ENCODE data around the gene AUTS2.

The AUTS2 gene

DNA sequence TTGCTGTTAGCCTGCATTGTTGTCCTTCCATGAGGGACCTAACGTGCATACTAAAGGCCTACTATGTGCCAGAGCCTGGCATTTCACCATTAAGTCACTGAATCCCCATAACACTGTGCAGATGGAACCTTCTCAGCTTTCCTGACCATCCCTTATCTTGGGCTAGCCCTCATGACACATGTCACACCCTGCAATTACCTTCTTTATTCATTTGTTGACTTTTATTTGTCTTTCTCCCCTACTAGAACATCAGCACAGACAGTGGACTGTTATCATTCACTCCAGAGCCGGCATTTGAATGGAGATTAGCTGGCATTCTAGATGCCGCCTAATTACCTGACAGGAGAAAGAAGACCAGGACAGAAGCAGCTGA lies 1062.5 kb downstream of the AUTS2 start:
- no peak for DNase-seq

DNA sequence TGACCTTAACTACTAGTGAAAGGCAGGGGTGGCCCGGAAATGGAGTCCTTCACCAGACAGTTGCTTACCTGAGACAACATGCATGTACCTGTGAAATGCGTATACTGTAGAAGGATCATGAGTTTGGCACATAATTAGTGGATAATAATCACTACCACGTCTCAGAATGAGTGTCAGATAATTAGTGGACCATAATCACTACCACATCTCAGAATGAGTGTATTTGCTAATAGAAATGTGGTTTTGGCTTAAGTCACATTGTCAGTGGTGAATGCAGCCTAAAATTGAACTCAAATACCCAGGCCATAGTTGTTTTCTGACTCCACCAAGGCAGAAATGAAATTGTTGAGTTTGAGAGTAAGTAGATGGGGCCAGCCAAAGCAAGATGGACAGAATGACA lies 1065.4 kb downstream of the AUTS2 start:
- no peak for DNase-seq

DNA sequence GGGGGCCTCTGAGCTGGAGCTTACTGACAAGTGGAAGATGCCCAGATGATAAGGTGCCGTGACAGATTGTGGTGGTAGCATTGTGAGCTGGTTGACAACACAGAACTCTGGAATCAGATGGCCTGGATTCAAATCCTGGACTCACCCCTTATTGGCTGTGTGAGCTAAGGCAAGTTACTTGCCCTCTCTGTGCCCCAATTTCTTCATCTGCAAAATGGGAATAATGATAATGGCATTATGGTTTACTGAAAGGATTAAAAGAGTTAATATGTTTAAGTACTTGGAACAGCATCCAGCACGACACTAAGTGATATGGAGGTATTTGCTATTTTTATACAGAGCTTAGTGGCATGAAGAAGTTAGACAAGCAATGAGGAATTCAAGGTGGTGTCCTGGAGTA lies 1067.7 kb downstream of the AUTS2 start:
- DNase-seq = no peak

DNA sequence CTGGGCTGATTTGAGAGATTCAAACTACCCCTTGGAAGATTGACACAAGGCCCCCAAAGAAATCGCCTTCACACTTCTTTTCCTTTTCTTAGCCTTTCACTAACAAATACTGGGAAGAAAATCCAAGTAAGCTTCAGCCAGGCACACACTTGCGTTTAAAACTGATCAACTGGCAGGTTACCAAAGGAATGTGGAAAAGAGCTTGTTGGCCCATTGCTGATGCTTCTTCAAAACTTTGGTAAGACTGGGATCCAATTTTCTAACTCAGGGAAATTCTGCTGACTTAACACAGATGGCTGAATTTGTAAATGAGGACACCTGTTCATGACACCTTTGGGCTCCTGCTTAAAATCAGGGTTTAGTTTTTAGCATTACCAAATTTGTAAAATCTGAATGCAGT lies 1069.1 kb downstream of the AUTS2 start:
- DNase-seq = no peak

DNA sequence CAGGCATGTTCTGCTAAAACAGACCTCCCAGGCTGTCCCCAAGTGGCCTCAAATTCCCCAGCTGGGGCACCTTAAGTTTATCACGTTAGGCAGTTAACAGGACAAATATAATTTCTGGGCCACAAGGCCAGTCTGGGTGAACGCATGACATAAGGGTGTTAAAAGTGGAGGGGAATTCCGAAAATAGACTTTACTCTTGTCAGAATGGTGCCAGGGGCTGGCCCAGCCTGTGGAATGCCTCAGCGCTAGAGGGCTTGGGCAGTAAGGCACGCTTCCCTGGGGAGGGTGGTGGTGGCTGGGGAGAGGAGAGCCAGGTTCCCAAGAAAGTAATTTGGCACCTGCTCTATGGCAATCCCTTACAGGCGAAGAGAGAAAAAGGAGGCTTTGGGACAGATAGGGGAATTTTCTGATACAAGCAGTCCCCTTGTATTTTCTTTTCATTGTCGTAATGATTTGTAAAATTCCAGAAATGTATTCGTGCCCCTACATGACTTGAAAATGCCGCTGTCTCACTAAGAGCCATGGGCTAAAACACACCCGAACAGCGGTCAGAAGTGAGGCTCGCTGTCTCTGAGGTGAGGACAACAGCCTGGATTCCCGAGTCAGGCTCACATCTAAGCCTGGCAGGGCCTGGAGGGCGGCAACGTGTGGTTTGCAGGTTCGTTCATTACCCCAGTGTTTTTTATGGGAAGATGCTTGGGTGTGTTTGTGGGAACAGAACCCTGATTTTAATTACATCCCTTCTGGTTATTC lies 1070.5 kb downstream of the AUTS2 start:
- no peak for DNase-seq

DNA sequence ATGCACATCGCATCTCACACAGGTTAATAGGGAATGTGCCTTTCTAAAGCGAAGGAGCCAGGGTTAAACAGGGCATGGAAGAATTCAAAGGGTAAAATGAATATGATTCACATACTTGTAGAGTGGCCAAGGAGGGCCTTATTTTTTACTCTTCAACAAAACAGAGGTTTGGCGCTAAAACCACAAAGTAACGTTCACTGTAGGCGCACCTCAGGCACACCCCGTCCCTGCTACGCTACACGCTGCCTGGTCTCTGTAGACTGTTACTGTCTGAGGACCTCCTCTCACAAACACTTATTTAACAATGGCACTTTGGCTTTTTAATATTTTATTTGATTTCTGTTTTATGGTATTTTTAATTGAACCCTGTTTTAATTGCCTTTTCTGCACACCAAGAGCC lies 1071.6 kb downstream of the AUTS2 start:
- DNase-seq = no peak

DNA sequence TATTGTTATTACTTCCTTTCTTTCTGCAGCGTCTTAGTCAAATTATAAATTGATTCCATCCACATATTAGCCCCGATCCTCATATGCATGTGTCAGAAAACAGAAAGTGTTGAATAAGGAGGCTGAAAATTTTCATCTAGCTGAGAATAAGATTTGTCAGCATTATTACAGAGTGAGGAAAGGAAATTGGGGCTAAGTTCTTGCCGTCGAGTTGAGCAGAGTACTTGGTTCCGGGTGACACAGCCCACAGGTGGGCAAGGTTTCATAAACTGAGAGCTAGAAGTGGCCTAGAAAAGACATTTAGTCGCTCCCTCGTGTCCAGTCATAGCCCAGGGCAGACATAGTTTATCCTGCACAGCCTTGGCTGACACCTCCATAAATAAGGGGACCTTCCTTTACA lies 1072.0 kb downstream of the AUTS2 start:
- no peak for DNase-seq

DNA sequence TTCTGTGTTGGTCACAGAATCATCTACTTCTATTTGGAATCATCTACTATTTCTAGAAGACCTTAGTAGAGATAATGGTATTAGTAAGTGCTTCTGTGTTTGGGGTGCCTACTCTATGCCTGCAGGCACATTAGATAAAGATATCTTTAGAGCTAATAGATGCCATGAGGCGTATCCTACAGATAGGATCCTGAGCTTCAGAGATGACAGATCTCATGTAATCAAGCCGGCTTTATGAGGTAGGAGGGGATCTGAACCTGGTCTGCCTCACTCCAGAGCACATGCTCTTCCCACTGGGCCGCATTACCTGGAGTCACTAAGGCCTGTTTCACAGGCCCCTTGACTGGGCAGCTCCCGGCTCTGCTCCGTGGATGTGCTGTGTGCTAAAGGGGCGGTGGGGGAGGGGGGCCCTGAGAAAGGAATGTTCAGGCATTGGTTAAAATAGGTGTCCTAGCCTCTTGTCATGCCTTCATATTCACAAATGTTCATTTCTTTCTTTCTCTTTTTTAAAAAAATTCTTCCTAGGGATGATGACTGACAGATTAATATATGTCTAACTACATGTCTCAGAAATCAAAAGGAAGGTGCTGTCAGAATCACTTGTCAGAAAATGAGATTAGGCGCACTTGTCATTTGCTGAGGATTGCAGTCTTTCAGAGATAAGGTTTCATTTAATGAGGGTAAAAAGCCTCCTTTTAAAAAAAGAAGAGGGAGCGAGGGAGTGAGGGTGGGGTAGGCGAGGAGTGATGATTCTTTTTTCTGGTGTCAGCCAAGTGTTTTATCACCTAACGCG lies 1075.7 kb downstream of the AUTS2 start:
- DNase-seq = no peak

DNA sequence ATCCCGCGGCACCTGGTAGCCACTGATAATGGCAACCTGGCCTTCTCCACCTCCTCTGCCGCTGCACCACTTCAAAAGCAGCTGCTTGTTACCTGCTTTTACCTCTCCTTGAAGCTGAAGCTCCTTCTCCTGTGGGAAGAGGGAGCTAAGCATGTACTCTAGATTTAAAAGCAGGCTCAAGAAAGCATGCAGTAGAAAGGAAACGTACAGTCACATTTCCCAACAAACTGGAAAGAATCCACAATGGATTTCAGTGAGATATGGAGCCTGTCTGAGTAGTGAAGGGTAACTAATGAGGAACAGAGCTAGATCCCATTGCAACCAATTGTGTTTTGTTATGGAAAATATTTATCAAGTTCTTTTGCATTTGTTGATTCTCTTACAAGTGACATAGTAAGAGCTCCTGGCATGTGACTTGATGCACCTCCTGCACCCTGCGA lies 1076.3 kb downstream of the AUTS2 start:
- no peak for DNase-seq

DNA sequence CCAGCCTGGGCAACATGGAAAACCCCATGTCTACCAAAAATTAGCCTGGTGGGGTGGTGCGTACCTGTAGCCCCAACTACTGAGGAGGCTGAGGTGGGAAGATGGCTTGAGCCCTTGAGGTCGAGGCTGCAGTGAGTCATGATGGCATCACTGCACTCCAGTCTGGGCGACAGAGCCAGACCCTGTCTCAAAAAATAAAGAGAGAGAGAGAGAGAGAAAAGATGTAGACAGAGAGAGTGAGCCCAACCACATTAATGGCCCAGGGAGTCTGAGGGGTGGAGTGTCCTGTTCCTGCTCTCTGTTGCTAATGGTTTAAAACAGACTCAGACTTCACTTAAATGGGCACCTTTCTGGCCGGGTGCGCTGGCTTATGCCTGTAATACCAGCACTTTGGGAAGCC lies 1078.0 kb downstream of the AUTS2 start:
- DNase-seq = no peak

DNA sequence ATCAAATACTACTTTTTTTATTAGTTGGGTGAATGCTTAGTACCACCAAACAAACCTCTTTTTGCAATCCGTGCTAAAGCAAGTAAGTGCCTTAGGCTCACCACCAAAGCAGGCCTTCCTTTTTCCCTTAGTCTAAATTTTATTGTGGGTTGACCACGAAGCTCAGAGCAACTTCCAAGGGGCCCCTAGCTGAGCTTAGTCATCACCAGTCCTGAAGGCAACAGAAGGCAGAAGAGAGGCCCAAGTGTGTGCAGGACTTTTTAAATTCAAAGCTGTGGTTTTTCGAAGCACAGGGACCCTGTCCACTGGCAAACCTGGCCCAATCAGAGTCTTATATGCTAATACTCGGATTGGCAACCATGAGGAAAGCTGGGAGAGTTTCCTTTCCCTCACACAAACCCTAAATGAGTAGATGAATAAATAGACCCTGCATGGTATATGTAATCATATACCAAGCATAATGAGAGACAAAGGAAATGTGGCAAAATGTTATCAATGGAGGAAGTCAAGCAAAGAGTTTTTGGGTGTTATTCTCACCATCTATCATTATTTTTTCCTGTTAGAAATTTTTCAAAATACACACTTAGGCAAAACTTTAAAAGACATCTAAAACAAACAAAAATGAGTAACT lies 1080.5 kb downstream of the AUTS2 start:
- DNase-seq = no peak

DNA sequence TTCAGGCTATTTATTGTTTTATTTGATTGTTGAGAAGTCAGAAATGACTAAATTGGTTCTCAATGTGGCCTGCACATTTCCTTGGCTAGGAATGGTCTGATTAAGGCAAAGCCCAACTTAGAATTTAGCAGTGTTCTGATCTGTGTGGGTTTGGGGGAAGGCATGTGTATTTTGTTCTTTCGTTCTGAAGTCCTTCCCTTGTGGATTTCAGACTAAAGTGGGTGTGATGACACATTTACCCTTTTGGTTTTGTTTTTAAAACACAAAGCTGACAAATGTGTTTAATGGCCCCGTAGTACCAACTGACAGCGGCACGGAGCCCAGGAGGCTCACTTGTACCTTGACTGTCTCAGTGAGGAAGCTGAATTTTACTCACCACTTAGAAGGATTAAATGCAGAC lies 1081.4 kb downstream of the AUTS2 start:
- no peak for DNase-seq

DNA sequence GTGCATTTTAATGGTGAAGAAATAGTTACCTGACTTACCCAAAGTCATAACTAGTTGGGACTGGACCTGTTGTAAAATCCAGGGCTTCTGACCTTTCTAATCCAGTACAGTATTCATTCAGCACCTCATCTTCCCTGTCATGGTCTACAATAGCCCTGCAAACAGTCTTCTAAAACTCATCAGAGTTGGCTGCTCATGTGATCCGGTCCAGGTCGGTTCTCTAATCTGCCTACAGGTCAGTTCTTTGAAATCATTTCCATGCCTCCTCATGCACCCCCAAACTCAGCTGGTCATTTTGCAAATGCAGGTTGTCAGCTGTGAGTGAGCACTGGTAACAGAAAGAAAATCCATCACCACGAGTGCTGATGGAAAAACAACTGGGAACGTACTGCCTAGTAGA lies 1082.0 kb downstream of the AUTS2 start:
- DNase-seq = no peak

DNA sequence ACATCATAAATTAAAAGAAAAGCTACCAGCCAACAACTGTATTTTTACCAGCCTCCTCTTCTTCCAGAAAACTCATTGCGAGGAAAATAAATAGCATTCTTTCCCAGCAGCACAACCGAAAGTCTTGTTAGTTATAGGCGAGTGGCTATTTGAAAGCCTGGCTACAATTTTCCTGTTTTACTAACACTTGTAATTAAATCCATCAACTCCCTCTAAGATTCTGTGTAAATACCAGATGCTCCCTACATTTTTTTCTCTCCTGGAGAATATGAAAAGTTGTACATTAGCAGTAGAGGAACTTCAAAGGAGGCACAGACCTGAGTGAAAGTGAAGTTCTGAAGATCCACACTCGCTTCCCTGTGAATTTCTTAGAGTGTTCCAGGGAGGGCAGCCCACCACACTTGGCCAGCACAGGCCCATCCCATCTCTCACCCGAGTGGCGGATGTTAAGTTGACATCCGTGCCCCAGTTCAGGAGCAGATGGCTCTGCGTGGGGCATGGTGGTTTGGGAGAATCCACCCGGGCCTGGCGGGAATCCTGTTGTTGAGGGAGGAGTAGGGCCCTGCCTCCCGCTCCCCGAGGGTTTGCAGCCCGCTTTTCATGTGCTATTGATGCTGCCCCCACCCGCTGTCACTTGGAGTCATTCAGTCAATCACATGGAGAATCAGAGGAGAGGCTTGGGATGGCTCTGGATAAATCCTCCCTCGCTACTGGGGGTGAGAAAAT lies 1082.6 kb downstream of the AUTS2 start:
- DNase-seq = no peak

DNA sequence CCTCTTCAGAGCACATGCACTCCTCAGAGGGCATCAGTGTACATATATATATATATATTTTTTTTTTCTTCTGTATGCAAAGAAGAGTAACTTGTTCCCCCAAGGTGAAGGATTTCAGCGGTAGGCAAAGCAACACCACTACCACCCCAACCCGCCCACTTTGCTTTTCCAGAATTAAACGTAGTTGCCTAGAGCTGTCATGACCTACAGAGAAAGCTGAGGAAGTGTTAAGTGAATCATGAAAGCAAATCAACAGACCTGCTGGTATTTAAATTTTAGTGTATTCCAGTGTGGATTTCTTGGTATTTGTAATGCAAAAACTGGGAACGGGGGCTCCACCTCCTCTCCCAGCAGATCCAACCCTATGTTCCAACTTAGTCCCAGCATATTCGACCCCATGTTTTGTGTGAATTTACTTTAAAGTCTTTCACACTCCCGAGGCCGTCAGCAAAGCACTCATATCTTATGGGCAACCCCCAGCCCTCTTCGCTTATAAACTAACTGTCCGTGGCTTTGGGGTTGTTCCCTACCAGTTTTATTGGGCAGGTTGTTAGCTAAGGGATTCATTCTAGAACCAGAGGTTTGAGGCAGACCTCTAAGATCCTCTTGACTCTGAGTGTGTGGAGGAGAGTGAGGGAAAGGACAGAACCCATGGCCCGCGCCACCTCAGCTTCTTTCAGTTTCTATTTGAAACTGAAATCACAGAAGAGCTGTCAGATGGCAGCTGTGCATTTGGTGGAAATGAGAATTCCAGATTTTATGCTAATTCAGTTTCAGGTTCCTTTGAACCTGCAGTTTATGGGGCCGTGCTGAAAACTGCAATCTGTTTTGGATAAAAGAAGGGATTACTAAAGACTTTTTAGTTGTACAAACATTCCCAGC lies 1083.4 kb downstream of the AUTS2 start:
- DNase-seq = no peak

DNA sequence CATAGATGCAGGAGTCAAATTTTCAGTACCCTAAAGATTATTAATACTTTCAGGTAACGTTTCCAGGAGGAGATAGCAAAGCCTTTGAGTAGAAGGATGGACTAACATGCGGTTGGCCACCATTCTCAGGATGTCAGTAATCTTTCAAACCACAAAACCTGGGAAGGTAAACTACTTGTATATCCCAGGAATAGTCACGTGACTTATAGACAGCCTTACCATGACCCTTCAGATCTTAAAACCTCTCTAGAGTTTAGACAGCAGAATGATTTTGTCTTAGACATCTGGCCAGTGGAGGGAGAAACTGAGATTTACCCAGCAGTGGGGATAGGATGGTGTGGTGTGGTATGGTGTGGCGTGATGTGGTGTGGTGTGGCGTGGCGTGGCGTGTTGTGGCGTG lies 1085.9 kb downstream of the AUTS2 start:
- DNase-seq = no peak

DNA sequence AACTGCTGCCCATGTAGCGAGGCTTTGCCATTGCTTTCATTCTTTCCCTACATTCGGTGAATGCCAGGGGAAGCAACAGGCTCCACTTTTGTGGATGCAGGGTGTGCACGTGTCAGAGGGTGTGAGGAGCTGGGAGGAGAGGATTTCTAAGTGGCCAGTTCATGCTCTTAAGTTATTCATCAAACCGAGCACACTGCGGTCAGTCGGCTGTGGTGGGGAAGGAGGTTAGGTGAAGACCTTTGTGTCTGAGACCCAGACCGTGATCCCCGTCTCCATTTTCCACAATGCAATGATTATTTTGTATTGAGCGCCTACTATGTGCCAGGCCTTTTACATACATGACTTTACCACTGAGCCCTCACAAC lies 1095.0 kb downstream of the AUTS2 start:
- DNase-seq = no peak

DNA sequence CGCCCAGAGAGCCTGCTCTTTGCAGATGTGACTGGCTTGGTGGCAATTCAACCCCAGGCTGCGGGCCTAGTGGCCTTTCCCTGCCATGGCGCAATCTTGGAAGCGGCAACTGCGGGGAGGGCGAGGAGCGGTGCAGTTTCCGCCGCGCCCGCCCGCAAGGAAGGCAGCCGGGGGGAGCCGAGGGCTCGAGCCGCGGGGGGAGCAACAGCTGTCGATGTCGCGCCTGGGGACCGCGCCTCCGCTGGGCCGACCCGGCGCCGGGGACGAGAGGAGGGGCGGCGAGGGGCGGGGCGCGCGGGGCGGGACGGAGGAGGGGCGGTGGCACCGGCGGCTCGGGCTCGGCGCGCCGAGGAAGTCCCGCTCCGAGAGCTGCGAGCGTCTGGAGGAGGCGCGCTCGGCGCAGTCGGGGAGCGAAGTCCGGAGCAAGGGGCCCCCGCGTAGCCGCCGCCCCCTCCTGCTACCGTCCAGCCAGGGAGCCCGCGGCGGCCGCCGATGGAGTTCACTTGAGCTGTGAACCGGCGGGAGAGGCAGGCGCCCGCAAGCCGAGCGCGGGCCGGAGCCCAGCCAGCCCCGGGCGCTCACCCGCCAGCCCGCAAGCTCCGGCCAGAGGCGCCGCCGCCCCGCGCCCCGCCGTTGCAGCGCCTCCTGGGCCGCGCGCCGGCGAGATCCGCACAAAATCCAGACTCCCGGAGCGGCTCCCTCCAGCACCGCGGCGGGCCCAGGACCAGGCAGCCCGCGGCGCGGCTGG lies 1095.6 kb downstream of the AUTS2 start:
- DNase-seq = peak; percentile 81

DNA sequence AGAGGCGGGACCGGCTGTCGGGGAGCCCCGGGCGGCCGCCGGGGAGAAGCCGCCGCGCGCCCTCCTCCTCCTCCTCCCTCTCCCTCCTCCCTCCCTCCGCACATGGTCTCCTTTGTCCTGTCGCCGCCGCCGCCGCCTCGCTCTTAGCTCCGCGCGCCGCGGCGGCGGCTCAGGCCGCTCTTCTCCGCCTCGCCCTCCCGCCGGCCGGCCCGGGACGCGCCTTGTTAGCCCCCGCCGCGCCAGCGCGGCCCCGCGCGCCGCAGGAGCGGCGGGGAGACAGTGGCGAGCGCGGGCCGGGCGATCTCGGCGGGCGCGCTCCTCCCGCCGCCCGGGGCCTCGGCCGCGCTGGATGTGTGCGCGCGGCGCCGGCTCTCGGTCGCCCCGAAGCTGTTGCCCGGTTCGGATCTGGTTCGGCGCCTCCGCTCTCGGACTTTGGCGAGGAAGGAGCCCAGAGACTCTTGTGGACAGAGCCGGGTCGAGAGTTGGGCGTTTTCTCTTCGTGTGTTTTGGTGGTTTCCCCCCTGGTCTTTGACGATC lies 1096.2 kb downstream of the AUTS2 start:
- no peak for DNase-seq

DNA sequence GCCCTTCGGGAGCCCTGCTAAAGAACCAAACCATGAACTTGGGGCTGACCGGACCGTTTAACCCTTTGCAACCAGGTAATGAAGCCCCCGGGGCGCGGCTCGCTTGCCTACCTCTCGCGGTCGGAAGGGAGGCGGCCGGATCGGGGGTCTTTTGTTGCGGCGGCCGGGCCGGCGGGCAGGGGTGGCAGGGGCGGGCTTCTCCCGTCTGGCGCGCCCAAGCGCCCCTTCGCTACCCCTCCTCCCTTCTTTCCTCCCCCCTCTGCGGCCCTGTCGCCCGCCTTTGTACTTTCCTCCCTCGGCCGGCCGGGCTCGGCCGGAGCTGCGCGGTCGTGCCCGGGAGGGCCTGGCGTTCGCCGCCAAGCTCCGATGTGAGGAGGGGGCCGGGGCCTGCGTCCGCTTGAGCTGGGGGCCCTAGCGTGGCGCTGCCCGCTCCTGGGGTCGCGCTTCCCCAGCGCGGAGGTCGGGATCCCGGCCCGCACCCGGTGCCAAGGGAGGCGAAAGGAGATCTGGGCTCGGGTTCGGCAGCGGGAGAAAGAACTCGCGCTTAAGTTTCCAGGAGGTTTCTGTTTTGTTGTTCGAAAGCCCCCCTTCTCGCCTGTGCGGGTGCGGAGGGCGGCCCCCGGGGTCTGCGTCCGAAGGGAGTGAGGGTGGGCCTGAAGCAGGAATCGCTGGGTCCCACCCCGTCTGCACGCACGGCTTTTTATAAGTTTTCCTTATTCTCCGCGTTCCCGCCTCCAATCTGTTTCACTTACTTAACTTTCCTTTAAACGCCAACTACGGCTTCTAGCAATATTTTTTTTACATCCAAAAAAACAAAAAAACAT lies 1096.9 kb downstream of the AUTS2 start:
- DNase-seq = no peak

DNA sequence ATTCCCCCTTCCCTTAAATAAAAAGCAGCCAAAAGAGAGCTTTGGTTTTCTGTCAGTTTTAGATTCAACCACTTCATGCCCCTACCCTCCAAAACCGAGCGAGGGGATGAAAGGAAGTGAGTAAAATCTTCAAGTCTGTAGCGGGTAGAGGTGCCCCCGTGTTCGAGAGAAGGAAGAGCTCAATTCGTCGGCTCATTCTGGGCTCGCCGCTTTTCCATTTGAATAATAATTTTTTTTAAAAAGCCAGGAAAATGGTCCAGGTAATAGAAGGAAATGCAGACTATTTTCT lies 1097.5 kb downstream of the AUTS2 start:
- no peak for DNase-seq

Data from activated effector memory CD4-positive, alpha-beta T cell treated with anti-CD3 and anti-CD28 coated beads, Interleukin-2, amount 50 U/mL, for 16 hours (primary cell).